Activated CD4-positive, alpha-beta T cell treated with anti-CD3 and anti-CD28 coated beads, Interleukin-2, amount 10 ng/mL, durations not matched to agents 7 days and 5 days (primary cell): ENCODE results near the gene GDF11. TPM values are rescaled to one million over a fixed set of nuclear protein-coding genes. Genes with fewer than 3 reads are reported as not detected.

Source experiments
- CTCF ChIA-PET: fragments of 350-600 bp; sonication (Branson Sonifier 250); formaldehyde crosslinking; loops from one replicate; lab custom pipeline; 2021; ENCODE audit warnings: antibody characterized with exemption; lab: Charles Lee
- POLR2A ChIA-PET: fragments of 350-600 bp; sonication (Branson Sonifier 250); formaldehyde crosslinking; loops from one replicate; lab custom pipeline; 2021; ENCODE audit warnings: antibody characterized with exemption; lab: Charles Lee
- DNase-seq: peaks from one replicate; pipeline ENCODE4 v3.0.0-alpha.2; 2020
- H3K27ac Mint-ChIP-seq: one replicate; pipeline ENCODE4 v1.8.0; 2021; ENCODE audit warnings: mild to moderate bottlenecking, moderate library complexity, mixed read lengths
- H3K27me3 Mint-ChIP-seq: one replicate; pipeline ENCODE4 v1.8.0; 2021; ENCODE audit warnings: mixed read lengths
- H3K36me3 Mint-ChIP-seq: one replicate; pipeline ENCODE4 v1.8.0; 2021; ENCODE audit warnings: low read depth, mixed read lengths
- H3K4me1 Mint-ChIP-seq: one replicate; pipeline ENCODE4 v1.8.0; 2021; ENCODE audit warnings: mixed read lengths
- H3K4me3 Mint-ChIP-seq: one replicate; pipeline ENCODE4 v1.8.0; 2021; ENCODE audit warnings: mild to moderate bottlenecking, moderate library complexity, mixed read lengths
- H3K9me3 Mint-ChIP-seq: one replicate; pipeline ENCODE4 v1.8.0; 2021; ENCODE audit warnings: mixed read lengths
- total RNA-seq, 2 experiments: library from RNA; stranded (reverse); gene quantifications; one replicate each; pipeline ENCODE4 v1.2.3, GENCODE V29; 2021

GDF11 gene
- total RNA-seq = 10 to 100 TPM in 1 of 2 experiments, 1 to 10 TPM in 1; 9.7 to 10.4 TPM

DNA sequence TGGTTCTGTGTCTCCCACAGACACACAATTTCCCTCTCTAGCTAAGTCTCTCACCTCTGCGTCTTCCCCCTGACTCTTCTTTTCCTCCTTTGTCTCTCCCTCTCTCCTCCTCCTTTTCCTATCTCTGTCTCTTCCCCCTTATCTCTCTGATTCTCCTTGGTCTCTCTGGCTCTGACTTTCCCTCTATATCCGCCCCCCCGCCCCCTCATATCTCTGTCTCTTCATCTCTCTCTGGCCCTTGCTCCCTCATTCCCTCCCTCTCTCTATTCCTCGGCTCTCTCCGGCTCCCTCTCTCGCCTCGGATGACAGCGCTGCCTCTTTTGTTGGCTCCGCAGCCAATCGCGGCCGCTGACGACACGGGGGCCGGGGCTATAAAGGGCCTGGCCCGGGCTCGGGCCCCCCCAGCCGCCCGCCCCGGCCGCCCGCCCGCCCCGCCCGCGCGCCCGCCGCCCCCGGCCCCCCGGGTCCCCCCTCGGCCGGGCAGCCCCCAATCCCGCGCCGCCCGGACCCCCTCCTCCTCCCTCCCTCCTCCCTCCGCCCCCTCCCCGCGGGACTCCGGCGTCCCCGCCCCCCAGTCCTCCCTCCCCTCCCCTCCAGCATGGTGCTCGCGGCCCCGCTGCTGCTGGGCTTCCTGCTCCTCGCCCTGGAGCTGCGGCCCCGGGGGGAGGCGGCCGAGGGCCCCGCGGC lies at the start of gene GDF11:
TSS of gene GDF11 (plus strand) at position 404 of the 687 bp plus-strand sequence. CDS start at position 599, 195 bp downstream.
- no peaks in the 10 kb centered on the region for H3K36me3 Mint-ChIP-seq
- CTCF ChIA-PET = interaction anchor here (0.9 to 1.3 kb wide), 4 partner anchors 9 to 447 kb away, joined by 3 read pairs; partner anchors contain the start of gene SMARCC2
- H3K4me3 Mint-ChIP-seq = peak within 1 kb of the TSS; percentile 87

GRCh38 chr12:55693323-55694187 lies 49.4 kb upstream of the GDF11 start:
- no peak overlapping the region for H3K4me3 Mint-ChIP-seq
- no peaks in the 10 kb centered on the region for H3K27me3 Mint-ChIP-seq
- no peak overlapping the region for H3K27ac Mint-ChIP-seq
- H3K4me1 Mint-ChIP-seq = no peaks in the 10 kb centered on the region
- no peaks in the 10 kb centered on the region for H3K36me3 Mint-ChIP-seq
- no peak for DNase-seq
- H3K9me3 Mint-ChIP-seq = no peaks in the 10 kb centered on the region
- ChIA-PET POLR2A (no interaction called here), CTCF (no interaction called here)

More for the DNA sequence above, at the start of gene GDF11:
- Mint-ChIP-seq H3K9me3 (no peaks in the 10 kb centered on the region), H3K27ac (peak within 1 kb of the TSS; percentile 78), H3K4me1 (peaks cover 48% of the 10 kb centered on the region), H3K27me3 (peaks cover 11% of the 10 kb centered on the region)
- POLR2A ChIA-PET = interaction anchor here (0.6 to 0.8 kb wide), 2 partner anchors 13 to 75 kb away, joined by 3 read pairs; partner anchors contain the start of genes ORMDL2 and SARNP
- DNase-seq = peak; percentile 80

GRCh38 chr12:55694188-55694515 lies 48.8 kb upstream of the GDF11 start:
- H3K4me1 Mint-ChIP-seq = no peaks in the 10 kb centered on the region
- H3K27ac Mint-ChIP-seq = no peak overlapping the region
- ChIA-PET POLR2A (no interaction called here), CTCF (no interaction called here)
- H3K27me3 Mint-ChIP-seq = no peaks in the 10 kb centered on the region
- no peak for DNase-seq
- H3K9me3 Mint-ChIP-seq = no peaks in the 10 kb centered on the region
- no peaks in the 10 kb centered on the region for H3K36me3 Mint-ChIP-seq
- H3K4me3 Mint-ChIP-seq = no peak overlapping the region

- H3K9me3 Mint-ChIP-seq = no peaks in the 10 kb centered on the region
- H3K36me3 Mint-ChIP-seq = no peaks in the 10 kb centered on the region
- H3K27ac Mint-ChIP-seq = no peak overlapping the region
- no peak overlapping the region for H3K4me3 Mint-ChIP-seq
- DNase-seq = no peak
- H3K4me1 Mint-ChIP-seq = no peaks in the 10 kb centered on the region
- no peaks in the 10 kb centered on the region for H3K27me3 Mint-ChIP-seq
- CTCF ChIA-PET = no interaction called here
- POLR2A ChIA-PET = no interaction called here
These were observed 48.3 kb upstream of the GDF11 start for GRCh38 chr12:55694651-55695050.

GRCh38 chr12:55695349-55695748 lies 47.6 kb upstream of the GDF11 start:
- H3K4me1 Mint-ChIP-seq = no peaks in the 10 kb centered on the region
- no peak overlapping the region for H3K27ac Mint-ChIP-seq
- POLR2A ChIA-PET = no interaction called here
- H3K4me3 Mint-ChIP-seq = no peak overlapping the region
- CTCF ChIA-PET = interaction anchor here (0.5 to 1.1 kb wide), 2 partner anchors 17 to 1242 kb away, joined by 3 read pairs; no protein-coding TSS in a partner anchor
- H3K36me3 Mint-ChIP-seq = no peaks in the 10 kb centered on the region
- no peak for DNase-seq
- H3K27me3 Mint-ChIP-seq = no peaks in the 10 kb centered on the region
- H3K9me3 Mint-ChIP-seq = no peaks in the 10 kb centered on the region

DNA sequence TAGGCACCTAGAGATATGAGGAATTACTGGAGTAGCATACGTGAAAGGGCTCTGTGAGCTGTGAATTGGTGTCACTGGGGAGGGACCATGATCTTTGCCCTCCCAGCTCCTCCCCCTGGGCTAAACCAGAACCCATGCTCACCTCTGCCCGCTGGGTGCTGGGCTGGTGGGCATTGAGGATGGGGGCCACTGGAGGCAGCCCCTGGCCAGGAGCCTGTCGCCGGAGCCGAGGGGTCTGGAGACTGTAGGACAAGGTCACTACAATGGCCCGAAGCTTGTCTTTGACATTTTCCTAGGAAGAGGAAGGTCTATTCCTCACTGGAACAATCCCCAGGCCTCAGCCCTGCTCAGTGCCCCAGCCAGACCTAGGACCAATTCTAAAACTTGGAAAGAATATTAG lies 46.8 kb upstream of the GDF11 start:
- Mint-ChIP-seq H3K4me1 (no peaks in the 10 kb centered on the region), H3K27ac (no peak overlapping the region), H3K9me3 (no peaks in the 10 kb centered on the region), H3K36me3 (no peaks in the 10 kb centered on the region), H3K27me3 (no peaks in the 10 kb centered on the region), H3K4me3 (no peak overlapping the region)
- ChIA-PET POLR2A (no interaction called here), CTCF (interaction anchor here (1.1 kb wide), 1 partner anchor 18 kb away, joined by 3 read pairs; no protein-coding TSS in a partner anchor)
- DNase-seq = no peak

GRCh38 chr12:55696796-55697462 lies 46.0 kb upstream of the GDF11 start:
- ChIA-PET CTCF (no interaction called here), POLR2A (no interaction called here)
- Mint-ChIP-seq H3K27me3 (no peaks in the 10 kb centered on the region), H3K27ac (no peak overlapping the region), H3K36me3 (no peaks in the 10 kb centered on the region), H3K9me3 (no peaks in the 10 kb centered on the region), H3K4me1 (no peaks in the 10 kb centered on the region), H3K4me3 (no peak overlapping the region)
- DNase-seq = no peak

GRCh38 chr12:55697686-55698085 lies 45.2 kb upstream of the GDF11 start:
- no peaks in the 10 kb centered on the region for H3K36me3 Mint-ChIP-seq
- H3K27ac Mint-ChIP-seq = no peak overlapping the region
- H3K9me3 Mint-ChIP-seq = no peaks in the 10 kb centered on the region
- no peak for DNase-seq
- H3K4me1 Mint-ChIP-seq = no peaks in the 10 kb centered on the region
- H3K27me3 Mint-ChIP-seq = no peaks in the 10 kb centered on the region
- POLR2A ChIA-PET = no interaction called here
- CTCF ChIA-PET = no interaction called here
- no peak overlapping the region for H3K4me3 Mint-ChIP-seq

DNA sequence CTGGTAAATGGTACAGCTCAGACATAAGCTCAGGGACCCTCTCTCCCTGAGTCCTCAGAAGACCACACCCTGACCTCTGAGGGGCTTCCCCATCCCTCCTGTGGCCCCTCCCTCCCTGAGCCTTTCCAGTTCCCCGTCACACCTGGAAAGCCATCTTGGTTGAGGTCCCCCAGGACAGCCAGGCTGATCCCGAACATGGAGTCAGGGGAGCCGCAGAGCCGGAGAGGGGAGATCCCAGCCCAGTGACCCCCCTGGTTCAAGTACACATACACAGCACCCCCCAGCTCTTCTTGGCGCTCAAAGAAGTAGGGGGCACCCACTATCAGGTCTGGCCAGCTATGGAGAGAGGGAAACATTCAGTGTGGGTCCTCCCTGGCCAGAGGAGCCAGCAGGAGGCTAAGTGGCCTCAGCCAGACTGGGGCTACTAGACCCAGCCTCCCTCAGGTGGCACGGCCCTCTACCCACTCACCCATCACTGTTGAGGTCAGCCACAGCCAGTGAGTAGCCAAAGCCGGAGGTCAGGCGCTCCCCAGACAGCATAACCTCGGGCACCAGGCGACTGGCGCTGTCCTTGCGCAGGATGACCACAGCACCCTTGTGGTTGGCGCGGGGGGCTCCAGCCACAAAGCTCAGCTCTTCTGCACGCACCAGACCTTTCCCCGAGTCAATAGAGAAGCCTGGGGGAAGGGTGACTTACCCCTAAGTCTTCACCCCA lies 44.5 kb upstream of the GDF11 start:
- H3K27ac Mint-ChIP-seq = no peak overlapping the region
- H3K4me1 Mint-ChIP-seq = no peaks in the 10 kb centered on the region
- CTCF ChIA-PET = interaction anchor here (1.4 kb wide), 1 partner anchor 15 kb away, joined by 3 read pairs; no protein-coding TSS in a partner anchor
- DNase-seq = no peak
- H3K27me3 Mint-ChIP-seq = no peaks in the 10 kb centered on the region
- H3K4me3 Mint-ChIP-seq = no peak overlapping the region
- no peaks in the 10 kb centered on the region for H3K36me3 Mint-ChIP-seq
- no peaks in the 10 kb centered on the region for H3K9me3 Mint-ChIP-seq
- POLR2A ChIA-PET = no interaction called here

- H3K27ac Mint-ChIP-seq = peak overlapping the region; percentile 22
- H3K36me3 Mint-ChIP-seq = no peaks in the 10 kb centered on the region
- no peaks in the 10 kb centered on the region for H3K9me3 Mint-ChIP-seq
- ChIA-PET CTCF (interaction anchor here (1.4 kb wide), 1 partner anchor 15 kb away, joined by 3 read pairs; no protein-coding TSS in a partner anchor), POLR2A (no interaction called here)
- H3K4me1 Mint-ChIP-seq = no peaks in the 10 kb centered on the region
- H3K27me3 Mint-ChIP-seq = no peaks in the 10 kb centered on the region
- H3K4me3 Mint-ChIP-seq = no peak overlapping the region
- no peak for DNase-seq
These were observed 44.0 kb upstream of the GDF11 start for GRCh38 chr12:55698965-55699364.

- DNase-seq = no peak
These were observed 43.4 kb upstream of the GDF11 start for GRCh38 chr12:55699471-55700055.

More at GRCh38 chr12:55699471-55700055, 43.4 kb upstream of the GDF11 start:
- no peaks in the 10 kb centered on the region for H3K27me3 Mint-ChIP-seq
- H3K27ac Mint-ChIP-seq = no peak overlapping the region
- no peaks in the 10 kb centered on the region for H3K9me3 Mint-ChIP-seq
- H3K4me1 Mint-ChIP-seq = no peaks in the 10 kb centered on the region
- H3K36me3 Mint-ChIP-seq = no peaks in the 10 kb centered on the region
- POLR2A ChIA-PET = no interaction called here
- CTCF ChIA-PET = interaction anchor here (1.4 kb wide), 1 partner anchor 16 kb away, joined by 3 read pairs; no protein-coding TSS in a partner anchor
- no peak overlapping the region for H3K4me3 Mint-ChIP-seq
